Measurements from ENCODE around the gene COL23A1.
A peak's percentile ranks its signal among the peaks of the same experiment; 100 is the strongest.

Gene COL23A1

DNA sequence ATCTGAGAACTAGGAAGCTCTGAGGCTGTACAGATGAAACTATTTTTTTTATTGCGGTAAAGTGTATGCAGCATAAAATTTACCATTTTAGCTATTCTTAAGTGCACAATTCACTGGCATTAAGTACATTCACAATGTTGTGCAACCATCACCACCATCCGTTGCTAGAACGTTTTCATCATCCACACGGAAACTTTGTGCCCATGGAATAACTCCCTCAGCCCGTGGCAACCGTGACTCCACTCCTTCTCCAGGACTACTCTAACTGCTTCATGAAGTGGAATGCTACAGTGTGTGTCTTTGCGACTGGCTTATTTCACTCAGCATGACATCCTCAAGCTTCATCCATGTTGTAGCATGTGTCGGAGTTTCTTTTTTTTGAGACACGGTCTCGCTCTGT is 57.1 kb downstream of the COL23A1 start:
- TF ChIP-seq, protein P1, sequence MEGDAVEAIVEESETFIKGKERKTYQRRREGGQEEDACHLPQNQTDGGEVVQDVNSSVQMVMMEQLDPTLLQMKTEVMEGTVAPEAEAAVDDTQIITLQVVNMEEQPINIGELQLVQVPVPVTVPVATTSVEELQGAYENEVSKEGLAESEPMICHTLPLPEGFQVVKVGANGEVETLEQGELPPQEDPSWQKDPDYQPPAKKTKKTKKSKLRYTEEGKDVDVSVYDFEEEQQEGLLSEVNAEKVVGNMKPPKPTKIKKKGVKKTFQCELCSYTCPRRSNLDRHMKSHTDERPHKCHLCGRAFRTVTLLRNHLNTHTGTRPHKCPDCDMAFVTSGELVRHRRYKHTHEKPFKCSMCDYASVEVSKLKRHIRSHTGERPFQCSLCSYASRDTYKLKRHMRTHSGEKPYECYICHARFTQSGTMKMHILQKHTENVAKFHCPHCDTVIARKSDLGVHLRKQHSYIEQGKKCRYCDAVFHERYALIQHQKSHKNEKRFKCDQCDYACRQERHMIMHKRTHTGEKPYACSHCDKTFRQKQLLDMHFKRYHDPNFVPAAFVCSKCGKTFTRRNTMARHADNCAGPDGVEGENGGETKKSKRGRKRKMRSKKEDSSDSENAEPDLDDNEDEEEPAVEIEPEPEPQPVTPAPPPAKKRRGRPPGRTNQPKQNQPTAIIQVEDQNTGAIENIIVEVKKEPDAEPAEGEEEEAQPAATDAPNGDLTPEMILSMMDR (conservative IDR thresholded peaks at IDR 0.05; ENCODE audit: low read depth), result no peak
- ChIA-PET POLR2A (ENCODE audit: low non-redundant PET) (no interaction called here), CTCF (no interaction called here)
- DNase-seq (ENCODE audit: low spot score), result no peak
- no peak overlapping the region for H3K27ac ChIP-seq

DNA sequence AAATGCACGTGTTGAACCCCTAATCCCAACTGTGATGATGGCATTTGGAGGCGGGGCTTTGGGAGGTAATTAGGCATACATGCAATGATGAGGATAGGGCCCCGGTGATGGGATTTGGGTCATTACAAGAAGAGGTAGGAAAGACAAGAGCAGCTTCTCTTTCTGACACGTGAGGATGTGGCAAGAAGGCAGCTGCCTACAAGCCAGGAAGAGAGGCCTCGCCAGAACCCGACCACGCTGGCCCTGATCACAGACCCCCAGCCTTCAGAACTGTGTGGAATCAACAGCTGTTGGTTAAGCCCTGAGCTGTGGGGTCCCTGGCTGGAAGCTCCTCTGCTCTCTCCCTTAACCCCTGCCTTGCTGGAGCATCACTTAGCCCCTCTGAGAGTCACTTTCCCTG is 57.5 kb downstream of the COL23A1 start:
- DNase-seq (ENCODE audit: low spot score), result no peak
- ChIA-PET POLR2A (ENCODE audit: low non-redundant PET) (no interaction called here), CTCF (interaction anchor here (0.6 kb wide), 1 partner anchor 20 kb away, joined by 4 read pairs; no protein-coding TSS in a partner anchor)
- TF ChIP-seq, protein P1 (conservative IDR thresholded peaks at IDR 0.05; ENCODE audit: low read depth), result no peak
- H3K27ac ChIP-seq, result no peak overlapping the region

DNA sequence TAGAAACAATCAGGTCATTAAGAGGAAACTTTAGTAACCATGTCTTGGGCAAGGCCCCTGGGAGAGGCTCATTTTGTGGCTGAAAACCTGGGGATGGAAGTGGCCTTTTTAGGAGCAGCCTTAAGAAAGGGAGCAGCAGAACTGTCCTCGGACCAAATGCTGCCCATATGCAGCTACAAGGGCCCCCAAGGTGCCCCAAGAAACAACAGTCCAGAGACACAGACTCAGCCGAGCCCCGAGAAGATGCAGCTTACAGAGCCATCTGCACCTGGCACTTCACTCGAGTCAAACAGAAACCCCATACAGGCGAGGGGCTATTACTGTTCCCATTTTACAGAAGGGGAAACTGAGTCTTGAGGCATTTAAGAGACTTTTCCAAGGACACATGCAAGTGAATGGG is 58.0 kb downstream of the COL23A1 start:
- CTCF ChIA-PET, result interaction anchor here (0.6 kb wide), 1 partner anchor 20 kb away, joined by 4 read pairs; no protein-coding TSS in a partner anchor
- no peak for DNase-seq (ENCODE audit: low spot score)
- TF ChIP-seq, protein P1 (conservative IDR thresholded peaks at IDR 0.05; ENCODE audit: low read depth), result no peak
- H3K27ac ChIP-seq, result no peak overlapping the region
- POLR2A ChIA-PET (ENCODE audit: low non-redundant PET), result no interaction called here

DNA sequence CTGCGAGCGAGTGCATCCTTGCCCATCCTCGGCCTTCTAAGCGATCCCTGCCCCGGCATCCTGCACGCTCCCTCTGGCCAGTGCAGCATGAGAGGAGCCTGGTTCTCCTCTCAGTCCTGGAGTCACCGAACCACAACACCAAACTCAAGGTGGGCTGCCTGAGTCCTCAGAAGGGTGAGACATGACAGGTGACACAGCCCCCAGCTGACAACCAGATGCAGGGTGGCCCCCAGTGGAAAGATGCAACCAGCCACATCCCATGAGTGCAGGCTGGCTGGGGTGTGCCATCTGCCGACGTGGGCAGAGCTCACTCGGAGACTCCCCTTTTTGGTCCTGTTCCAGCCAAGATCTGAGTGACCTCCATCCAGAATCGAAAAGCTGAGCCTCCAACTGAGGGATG is 58.4 kb downstream of the COL23A1 start:
- ChIA-PET CTCF (no interaction called here), POLR2A (ENCODE audit: low non-redundant PET) (no interaction called here)
- H3K27ac ChIP-seq, result no peak overlapping the region

DNA sequence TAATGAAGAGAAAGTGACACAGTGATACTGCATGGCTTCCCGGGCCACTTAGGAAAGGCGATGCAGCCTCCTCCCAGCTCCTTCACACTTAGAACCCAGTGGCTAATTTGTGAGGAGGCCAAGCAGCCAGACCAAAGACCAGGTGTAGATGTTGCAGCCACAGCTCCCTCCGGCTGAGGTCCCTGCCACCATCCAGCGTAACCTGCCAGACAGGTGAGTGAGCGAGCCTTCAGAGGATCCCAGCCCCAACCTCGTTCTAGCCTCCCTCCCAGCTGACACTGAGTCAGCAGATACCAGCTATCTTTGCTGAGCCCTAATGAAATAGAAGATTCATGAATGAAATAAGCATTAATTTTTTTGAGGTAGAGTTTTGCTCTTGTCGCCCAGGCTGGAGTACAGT is 59.7 kb downstream of the COL23A1 start:
- POLR2A ChIA-PET (ENCODE audit: low non-redundant PET), result no interaction called here
- no peak for DNase-seq (ENCODE audit: low spot score)
- TF ChIP-seq, protein P1 (conservative IDR thresholded peaks at IDR 0.05; ENCODE audit: low read depth), result no peak
- CTCF ChIA-PET, result interaction anchor here (0.5 kb wide), 1 partner anchor 230 kb away, joined by 3 read pairs; no protein-coding TSS in a partner anchor
- no peak overlapping the region for H3K27ac ChIP-seq

More for the DNA sequence above, 58.4 kb downstream of the COL23A1 start:
- TF ChIP-seq, protein P1 (conservative IDR thresholded peaks at IDR 0.05; ENCODE audit: low read depth), result no peak
- DNase-seq (ENCODE audit: low spot score), result no peak

DNA sequence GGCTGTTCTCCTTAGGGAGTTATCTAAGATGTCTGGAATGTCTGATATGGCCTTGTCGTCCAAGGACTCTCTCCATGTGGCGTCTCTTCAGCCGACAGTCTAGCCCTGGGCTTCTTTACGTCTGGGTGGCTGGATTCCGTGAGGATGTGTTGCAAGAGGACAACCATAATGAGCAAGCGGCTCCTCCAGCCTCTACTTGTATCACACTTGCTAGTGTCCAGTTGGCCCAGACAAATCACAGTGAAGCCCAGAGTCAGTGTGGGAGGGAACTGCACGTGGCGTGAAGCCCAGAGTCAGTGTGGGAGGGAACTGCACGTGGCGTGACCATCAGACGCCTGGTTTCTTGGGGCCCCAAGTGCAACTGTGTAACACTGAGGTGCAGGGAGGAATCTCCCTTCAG is 61.1 kb downstream of the COL23A1 start:
- POLR2A ChIA-PET (ENCODE audit: low non-redundant PET), result no interaction called here
- DNase-seq (ENCODE audit: low spot score), result no peak
- CTCF ChIA-PET, result no interaction called here

More for the DNA sequence above, 61.1 kb downstream of the COL23A1 start:
- 0 out of 2 replicates have a peak overlapping the region, but pooled peaks have one; percentile 90 for H3K27ac ChIP-seq
- TF ChIP-seq, protein P1 (conservative IDR thresholded peaks at IDR 0.05; ENCODE audit: low read depth), result no peak
